Suppressor macrophage (primary cell): ENCODE data around the gene NR1D1.
"Not testable (repeated sequence)": the region's sequence is repeated elsewhere in the genome, so short reads cannot be mapped to it uniquely, and the experiment has no call there.

Experiments used
- DNase-seq, 4 experiments: peaks; one replicate each; pipeline ENCODE4 v3.0.0-alpha.2; 2020 to 2022
- total RNA-seq, 17 experiments: gene quantifications; one replicate each; lab custom pipeline; 2026; ENCODE audit warnings: mixed read lengths in 6 of 17, inconsistent platforms in 3 of 17; lab: John Stamatoyannopoulos, UW

Gene NR1D1
- 0.35 to 3.4 (median 0.65) reads per million in 17 experiments for total RNA-seq

DNA sequence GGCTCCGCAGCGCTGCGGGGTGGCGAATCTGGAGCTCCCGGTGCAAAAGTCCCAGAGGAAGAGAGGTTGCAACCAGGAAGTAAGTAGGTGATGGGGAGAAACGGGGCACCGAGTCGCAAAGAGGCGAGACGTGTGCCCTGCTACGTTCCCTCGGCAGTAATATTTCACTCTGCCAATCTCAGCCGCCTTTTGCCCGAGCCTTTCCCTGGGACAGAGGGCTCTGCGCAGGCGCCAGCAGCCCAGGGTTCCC, at the start of gene NR1D1:
Gene NR1D1, minus strand, starts transcription at position 171 of the 250 bp plus-strand sequence. CDS start 495 bp downstream, outside the sequence.
- DNase-seq: no peak

DNA sequence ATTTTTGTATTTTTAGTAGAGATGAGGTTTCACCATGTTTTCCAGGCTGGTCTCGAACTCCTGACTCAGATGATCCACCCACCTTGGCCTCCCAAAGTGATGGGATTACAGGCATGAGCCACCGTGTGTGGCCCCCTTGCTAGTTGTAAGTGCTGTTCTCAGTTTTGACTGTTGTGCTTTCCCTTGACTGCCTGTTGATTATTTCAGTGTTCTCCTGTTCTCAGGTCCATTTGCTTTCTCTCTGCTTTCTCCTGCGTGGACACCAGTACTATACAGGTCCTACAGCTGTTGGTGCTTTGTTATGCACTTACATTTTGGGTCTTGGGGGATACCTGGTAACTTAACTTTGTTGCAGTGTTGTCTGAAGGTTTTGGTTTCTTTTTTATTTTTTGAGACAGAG, 48.1 kb upstream of the NR1D1 start:
- no peak for DNase-seq

DNA sequence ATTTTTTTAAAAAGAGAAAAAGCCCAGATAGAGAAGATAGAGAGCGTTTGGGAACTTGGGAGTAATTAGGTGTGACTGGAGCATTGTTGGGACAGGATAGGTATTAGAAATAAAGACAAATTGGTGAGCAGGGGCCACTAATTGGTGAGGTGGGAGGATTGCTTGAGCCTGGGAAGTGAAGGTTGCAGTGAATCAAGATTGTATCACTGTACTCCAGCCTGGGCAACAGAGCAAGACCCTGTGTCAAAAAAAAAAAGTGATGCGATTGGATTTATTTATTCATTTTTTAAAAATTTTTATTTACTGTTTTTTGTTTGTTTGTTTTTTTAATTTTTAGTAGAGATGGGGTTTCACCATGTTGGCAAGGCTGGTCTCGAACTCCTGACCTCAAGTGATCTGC, 45.1 kb upstream of the NR1D1 start:
- no peak for DNase-seq

DNA sequence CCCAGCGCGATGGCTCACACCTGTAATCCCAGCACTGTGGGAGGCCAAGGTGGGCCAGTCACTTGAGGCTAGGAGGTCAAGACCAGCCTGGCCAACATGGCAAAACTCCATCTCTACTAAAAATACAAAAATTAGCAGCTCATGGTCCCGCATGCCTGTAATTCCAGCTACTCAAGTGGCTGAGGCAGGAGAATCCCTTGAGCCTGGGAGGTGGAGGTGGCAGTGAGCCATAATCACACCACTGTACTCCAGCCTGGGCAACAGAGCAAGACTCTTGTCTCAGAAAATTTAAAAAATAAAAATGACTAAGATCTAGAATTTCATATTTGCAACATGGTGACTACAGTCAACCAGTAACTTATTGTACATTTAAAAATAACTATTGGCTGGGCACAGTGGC, 42.8 kb upstream of the NR1D1 start:
- not testable (repeated sequence) for DNase-seq

DNA sequence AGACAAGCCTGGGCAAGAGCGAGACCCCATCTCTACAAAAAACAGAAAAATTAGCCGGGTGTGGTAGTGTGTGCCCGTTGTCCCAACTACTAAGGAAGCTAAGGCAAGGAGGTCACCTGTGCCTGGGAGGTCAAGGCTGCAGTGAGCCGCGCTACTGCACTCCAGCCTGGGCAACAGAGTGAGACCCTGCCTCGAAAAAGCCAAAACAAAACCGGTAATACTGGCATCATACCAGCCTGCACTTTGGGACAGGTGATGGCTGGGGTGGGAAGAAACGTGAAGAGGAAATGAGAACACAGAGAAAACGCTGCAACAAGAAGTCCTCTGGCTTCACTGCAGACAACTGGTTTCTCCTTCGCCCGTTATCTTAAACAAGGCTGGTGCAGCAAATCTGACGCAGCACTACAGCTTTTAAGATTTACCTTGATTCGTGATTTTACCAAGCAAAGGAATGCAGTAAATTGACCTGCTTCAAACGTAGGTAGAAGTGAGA, 39.2 kb upstream of the NR1D1 start:
- peak in 1 of 4 experiments; percentile 15 for DNase-seq

DNA sequence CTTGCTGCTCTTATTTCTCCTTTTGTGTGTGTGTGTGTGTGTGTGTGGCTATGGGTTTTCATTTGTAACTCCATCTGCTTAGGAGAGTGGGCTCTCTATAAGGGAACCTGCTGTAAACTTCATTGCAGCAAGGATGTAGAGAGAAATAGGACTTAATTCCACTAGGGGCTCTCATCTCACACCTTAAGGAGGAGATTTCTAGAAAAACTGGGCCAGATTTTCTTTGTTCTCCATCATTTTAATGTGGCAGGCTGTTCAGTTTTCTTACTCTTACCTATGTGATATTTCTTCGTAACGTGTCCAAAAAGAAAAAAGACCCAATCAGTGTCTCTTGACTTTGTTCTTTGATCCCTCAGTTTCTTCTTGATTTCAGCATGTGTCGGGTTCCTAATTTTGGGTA, 35.4 kb upstream of the NR1D1 start:
- no peak for DNase-seq

DNA sequence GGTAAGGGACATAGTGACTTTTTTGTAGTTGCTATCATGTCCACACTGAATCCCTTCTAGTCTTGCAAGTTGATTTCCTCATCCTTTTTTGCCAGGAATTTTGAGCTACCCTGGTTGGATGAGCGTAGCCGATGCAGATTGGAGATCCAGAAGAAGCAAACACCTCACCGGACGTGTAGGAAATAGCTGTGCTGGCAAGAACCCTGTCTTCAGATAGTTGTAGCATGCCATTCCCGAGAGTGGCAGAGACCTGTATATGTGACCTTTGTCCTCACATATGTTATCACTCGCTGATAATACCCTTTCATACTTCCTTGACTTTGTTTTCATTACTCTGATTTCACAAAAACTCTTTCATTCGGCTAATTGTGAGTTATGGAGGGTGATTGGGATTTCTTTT, 33.8 kb upstream of the NR1D1 start:
- DNase-seq: no peak

DNA sequence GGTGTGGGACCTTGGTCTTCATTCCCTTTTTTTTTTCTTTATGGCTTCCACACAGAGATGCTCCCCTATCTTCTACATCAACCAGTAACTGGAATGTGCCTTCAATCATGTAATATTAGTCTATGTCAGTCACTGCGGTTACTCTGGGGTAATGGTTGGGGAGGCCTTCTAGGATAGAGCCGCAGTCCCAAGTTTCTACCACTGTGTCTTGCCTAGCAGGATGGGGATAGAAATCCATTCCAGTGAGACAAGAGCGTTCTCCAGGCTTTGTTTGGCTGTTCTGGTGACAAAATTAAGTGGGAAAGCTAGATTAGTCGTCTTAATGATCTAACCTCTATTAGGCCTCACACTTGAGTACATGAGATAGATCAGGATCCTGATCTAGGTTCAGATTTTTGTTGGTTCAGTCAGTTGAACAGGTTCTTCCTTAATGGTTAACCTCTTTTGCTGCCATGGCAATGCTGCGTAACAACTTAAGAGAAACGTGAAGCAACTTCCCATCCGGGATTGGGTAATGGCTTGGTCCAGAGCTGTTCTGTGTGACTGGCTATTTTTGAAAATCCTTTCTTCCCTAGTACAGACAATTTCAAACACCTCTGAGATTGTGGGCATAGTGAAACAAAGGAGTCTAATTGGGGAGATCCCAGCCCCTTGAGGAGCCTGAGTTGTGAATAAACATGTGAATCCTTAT, 30.1 kb upstream of the NR1D1 start:
- peak; percentile 84 to 92 (median 90) for DNase-seq

DNA sequence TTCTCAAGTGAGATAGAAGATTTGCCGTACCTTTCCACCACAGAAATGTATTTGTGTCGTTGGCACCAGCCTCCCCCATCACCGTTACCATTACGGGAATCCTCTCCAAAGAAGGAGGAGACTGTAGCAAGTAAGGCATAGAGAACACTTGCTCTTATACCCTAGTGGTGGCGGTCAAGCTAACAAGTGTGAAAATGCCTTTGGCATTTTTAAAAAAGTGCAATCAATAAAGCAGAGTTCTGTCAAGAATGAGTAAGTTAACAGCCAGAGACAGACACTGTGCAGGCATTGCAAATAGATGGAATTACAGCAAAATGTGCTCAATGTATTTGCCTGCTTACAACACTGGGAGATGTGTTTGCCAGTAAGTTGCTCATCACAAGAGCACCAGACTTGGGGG, 29.1 kb upstream of the NR1D1 start:
- DNase-seq: no peak

DNA sequence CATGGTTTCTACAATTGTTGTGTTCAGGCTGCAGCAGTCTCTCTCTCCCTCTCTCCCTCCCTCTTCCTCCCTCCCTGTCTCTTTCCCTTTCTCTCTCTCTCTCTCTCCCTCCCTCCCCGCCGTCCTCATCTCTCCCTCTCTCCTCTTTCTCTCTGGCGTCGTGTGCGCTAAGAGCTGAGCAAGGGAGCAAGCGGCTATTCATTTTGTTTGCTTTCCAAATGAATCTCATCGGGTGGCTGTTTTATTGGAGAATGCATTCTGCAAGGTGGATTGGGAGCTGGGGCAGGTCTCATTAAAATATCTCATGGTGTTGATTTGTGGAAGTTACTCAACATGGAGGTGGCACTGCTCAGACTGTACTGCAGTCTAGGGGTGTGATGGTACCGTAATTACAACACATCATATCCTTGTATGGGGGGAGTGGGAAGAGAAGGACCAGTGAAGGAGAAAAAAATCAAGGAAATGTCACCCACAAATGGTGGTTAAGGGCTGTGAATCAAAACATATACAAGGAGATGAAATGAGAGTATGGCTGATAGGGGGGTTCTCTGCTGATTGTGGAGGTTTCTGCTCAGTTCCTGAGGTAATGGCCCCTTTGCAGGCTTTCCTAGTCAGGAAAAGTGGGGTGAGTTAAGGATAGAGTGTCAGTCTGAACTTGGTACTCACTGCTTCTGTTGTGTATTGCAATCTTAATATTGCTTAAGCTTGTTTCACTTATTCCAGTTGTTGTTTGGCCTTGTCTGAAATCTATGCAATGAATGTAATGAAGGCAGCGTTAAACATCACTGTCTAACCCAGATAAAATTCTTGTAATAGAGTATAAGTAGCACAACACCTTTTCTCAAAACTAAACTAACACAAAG, 24.1 kb upstream of the NR1D1 start:
- peak in 3 of 4 experiments; percentile 40 to 61 (median 51) for DNase-seq

DNA sequence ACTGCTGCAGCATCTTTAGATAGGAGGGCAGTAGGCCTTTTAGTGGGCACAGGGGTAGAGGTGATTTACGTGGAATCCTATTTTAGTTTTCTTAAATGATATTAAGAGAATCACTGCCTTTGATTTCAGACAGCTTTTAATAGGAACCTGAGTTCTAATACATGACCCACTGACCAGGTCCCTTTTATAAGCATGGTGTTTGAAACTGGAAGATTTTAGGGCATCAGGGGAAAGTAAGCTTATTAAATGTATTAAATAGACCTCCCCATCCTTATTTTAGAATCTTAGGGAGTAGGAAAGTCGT, 23.4 kb upstream of the NR1D1 start:
- DNase-seq: no peak

DNA sequence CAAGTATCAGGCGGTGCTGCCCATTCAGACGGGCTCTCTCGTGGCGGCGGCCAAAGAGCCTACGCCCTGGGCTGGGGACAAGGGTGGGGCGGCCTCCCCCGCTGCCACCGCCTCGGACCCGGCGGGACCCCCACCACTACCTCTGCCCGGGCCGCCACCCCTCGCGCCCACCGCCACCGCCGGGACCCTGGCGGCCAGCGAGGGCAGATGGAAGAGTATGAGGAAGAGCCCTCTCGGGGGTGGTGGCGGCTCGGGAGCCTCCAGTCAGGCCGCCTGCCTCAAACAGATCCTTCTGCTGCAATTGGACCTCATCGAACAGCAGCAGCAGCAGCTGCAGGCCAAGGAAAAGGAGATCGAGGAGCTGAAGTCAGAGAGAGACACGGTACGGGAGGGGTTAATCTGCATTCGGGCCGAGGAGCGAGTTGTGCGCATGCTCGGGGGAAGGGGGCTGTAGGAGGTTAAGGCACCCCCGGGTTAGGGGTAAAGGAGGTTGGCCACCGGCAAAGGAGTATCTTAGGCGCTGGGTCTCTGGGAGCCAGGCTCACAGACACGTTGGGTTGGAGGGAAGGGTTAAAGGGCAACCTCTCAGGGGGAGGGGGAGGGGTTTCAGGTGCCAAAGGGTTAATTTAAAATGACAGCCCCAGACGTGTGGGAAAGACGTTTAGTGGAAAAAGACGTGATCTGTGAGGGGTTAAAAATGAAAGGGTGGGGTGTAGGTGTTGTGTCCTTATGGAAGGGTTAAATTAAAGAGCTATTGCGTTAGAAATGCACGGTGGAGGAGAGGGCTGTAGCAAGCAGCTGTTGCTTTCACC, 22.8 kb upstream of the NR1D1 start:
- DNase-seq: peak in 3 of 4 experiments; percentile 48 to 60 (median 60)

DNA sequence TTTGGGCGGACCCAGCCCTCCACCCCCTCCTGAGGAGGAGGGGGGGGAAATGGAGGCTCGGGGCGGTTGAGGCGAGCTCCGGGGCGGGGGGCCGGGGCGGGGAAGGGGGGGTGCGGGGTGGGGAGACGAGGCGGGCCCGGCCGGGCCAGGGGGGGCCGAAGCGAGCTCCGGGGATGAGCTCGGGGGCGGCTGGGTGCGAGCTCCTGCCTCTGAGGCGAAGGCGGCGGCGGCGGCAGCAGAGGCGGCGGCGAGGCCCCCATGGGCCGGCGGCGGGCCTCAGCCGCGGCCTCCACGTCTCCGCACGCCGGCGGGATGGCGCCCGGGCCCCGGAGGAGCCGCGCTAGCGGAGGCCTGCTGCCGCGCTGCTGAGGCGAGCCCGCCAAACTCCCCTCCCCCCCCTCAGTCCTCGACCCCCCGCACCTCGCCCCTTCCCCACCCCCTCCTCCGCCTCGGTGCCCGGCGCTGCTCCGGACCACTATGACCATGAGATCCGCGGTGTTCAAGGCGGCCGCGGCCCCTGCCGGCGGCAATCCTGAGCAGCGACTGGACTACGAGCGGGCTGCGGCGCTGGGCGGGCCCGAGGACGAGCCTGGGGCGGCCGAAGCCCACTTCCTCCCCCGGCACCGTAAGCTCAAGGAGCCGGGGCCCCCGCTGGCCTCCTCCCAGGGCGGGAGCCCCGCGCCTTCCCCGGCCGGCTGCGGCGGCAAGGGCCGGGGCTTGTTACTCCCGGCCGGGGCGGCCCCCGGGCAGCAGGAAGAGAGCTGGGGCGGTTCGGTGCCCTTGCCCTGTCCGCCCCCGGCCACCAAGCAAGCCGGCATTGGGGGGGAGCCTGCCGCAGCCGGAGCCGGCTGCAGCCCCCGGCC, 22.0 kb upstream of the NR1D1 start:
- DNase-seq: peak; percentile 59 to 82 (median 68)

DNA sequence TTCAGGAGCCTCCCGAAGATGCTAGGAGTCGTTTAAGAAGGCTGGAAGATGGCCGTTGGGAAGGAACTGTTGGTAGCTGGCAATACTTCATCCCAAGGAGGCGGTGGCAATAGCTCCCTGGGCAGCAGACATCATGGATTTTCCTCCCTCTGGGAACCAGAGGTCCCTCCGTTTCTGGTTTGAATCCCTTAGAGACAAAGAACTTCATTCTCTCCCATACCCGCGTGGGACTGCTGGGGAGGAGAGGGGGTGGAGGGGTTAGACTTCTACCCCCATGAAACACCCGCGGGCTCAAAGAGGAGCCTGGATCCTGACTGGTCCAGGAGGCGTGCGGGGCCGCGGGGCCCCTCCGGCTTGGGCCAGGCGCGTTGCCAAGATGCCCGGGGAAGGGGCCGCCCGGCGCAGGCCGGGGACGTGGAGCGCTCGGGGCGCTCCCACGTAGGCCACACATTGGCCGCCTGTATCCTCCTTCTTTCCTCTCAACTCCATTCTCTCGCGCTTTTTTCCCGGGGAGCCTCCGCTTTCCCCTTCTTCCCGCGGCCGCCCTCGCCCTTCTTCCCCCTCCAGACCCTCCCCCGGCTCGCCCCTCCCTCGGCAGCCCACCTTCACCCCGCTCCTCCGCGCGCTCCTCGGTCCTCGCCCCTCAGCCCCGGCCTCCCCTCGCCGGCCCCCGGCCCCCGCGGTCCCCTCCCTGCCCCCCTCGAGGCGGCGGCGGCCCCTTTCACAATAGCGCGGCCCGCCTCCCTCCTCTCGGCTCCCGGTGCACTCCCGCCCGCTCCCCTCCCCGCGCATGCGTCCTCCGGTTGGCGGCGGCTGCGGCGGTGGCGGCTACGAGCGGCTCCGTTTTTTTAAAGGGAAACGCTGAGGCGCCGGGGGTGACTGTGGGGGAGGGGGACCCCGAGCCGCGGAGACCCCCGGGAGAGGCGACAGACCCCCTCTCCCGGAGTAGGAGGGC, 21.1 kb upstream of the NR1D1 start, which contains the start of gene MSL1:
Gene MSL1, plus strand, starts transcription at position 791 of the 955 bp plus-strand sequence. CDS start 642 bp downstream, outside the sequence.
- DNase-seq: peak; percentile 82 to 94 (median 89)

DNA sequence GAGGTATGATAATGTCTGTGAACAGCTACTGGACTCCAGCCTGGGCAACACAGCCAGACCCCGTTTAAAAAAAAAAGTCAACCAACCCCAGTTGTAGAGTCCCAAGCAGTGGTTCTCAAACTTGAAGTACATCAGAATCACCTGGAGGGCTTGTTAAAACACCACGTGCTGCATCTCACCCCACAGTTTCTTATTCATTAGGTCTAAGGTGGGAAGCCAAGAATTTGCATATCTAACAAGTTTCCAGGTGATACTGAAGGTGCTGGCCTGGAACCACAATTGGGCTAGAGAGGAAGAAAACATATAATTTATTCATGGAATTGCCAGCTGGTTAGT, 14.7 kb upstream of the NR1D1 start:
- DNase-seq: no peak

DNA sequence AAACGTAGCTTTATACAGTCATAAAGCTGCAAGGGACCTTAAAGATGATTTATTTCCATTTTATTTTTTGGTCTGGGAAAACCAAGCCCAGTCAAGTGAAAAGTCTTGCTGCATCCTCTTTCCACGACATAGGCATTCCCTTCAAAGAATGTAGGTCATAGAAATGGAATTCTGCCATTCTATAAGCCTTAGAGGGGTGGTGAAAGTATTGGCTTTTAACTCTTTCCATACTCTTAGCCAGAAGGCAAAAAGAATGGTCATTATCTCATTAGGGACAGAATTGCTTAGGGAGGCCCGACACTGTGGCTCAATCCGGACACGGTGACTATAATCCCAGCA, 13.5 kb upstream of the NR1D1 start:
- DNase-seq: no peak

DNA sequence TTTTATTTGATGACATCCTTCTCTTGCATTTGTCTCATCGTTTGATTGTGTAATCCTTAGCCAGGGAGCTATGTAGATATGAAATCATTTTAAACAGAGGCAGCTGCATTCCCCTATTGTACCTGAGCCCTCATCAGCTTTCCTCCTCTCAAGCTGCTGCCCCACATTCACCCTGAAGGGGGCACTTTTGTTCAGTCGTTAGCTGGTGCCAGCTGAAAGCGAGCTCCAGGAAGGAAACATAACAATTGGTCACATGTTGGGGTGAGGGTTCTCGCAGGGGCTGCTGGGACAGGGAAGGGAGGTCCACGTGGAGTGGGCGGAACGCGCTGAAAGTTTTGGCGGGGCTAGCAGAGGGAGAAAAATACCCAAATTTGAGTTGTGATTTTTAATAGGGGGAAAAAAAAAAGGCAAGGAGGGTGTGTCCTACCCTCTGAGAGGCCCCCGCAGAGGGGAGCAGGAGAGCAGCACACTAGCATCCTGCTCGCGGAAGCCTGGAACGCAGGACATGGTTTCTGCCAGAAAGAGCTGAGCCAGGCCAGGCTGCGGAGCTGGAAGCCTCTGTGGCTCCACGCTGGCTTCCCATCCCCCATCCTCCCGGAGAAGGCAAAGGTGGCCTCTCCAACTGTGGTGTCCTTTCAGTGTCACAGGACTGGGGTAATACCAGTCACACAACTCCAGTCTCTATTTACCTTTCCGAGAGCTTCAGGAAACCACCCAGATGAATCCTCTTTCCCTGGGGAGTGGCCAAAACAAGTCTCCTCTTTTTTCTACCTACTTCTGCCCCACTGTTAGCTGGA, 12.9 kb upstream of the NR1D1 start:
- peak; percentile 94 to 96 (median 96) for DNase-seq

DNA sequence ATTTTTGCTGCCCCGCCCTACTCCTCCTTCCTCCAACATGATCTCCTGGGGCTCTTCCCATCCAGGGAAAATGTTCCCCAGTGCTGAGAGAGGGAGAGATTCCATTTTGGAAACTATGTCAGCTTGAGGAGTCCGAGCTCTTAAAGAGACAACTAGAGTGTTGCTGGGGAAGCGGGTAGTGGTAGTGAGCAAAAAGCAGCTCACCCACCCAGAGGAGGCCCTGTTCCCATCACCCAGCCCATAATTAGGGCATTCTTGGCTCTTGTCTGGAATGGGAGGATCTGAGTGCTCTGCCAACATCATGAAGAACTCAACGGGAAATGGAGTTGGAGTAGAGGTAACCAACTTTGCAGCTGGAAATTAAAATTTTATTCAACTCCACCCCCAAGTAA, 12.3 kb upstream of the NR1D1 start:
- no peak for DNase-seq

DNA sequence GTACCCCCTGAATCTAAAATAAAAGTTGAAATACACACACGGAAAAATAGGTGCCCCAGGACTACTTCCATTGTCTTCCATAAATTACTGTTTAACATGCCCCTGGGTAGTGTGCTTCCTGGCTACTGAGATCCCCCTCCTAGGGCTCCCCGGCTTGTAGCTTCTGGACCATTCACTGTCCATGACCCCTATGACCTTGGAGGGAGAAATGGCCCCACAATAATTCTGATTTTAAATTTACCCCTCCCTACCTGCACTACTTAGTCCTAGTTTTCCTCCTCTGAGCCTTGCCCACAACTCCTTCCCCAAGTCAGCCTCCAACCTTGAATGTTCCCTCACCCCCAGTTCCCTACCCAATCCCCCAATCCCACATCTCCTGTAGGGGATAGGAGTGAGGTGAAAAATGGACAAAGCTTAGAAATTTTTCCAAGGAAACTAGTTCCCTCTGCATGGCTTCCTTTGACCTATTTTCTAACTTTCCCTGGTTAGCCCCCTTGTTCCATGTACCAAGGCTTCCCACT, 11.9 kb upstream of the NR1D1 start:
- DNase-seq: no peak
